HepG2 (cell line): ENCODE results near the gene SPG7. TPM values are rescaled to one million over a fixed set of nuclear protein-coding genes. Genes with fewer than 3 reads are reported as not detected.
A peak's percentile ranks its signal among the peaks of the same experiment; 100 is the strongest.

Experiments used
- ATAC-seq: fragments of 200-7000 bp; cut with Tn5 transposase; 3 replicates; pipeline ENCODE4 v1.9.1; 2020; ENCODE audit warnings: mild to moderate bottlenecking, moderate library complexity
- BruUV-seq: library from RNA; stranded (reverse); fragments of 400-500 nt; replicated peaks from 2 replicates; lab custom pipeline; 2021; lab: Mats Ljungman, UMichigan
- CTCF ChIA-PET: fragments of 300-600 bp; formaldehyde crosslinking; extraction: SDS; loops from one replicate; lab custom pipeline; 2021; ENCODE audit warnings: low total read pairs, inconsistent platforms, low intra/inter-chr PET ratio; lab: Yijun Ruan, JAX
- POLR2A ChIA-PET: fragments of 350-600 bp; sonication (Branson Sonifier 250); formaldehyde crosslinking; loops from one replicate; lab custom pipeline; 2020; ENCODE audit warnings: antibody characterized with exemption, inconsistent platforms; lab: Yijun Ruan, JAX
- DNase-seq: peaks from one replicate; pipeline ENCODE4 v3.0.0-alpha.2; 2015; ENCODE audit warnings: low spot score
- FAIRE-seq: peaks from 3 replicates; lab custom pipeline; 2011; peaks lifted over from hg19 to GRCh38; lab: Jason Lieb, UNC
- H2AFZ ChIP-seq: one replicate; pipeline ENCODE4 v1.6.1; 2011; ENCODE audit warnings: low read length, inconsistent platforms
- H3K27ac ChIP-seq: fragments of 300-600 bp; 3 replicates; pipeline ENCODE4 v1.8.0; 2011; ENCODE audit warnings: mixed run types, mild to moderate bottlenecking, mixed read lengths, low read length, inconsistent platforms; ENCODE audit not compliant: insufficient read depth; ENCODE audit errors: extremely low read length
- H3K27me3 ChIP-seq, 2 experiments: fragments of 200-600 bp in 1 of 2; 2 replicates in 1 of 2; 3 replicates in 1 of 2; pipeline versions ENCODE4 v1.6.0 to v1.8.0; 2011; ENCODE audit warnings: low read length in 2 of 2, mild to moderate bottlenecking in 2 of 2, moderate library complexity in 2 of 2, inconsistent platforms in 1 of 2; ENCODE audit not compliant: insufficient read depth in 2 of 2, control insufficient read depth in 1 of 2
- H3K36me3 ChIP-seq, 2 experiments: fragments of 200-600 bp in 1 of 2; replicated peaks in 1 of 2; 2 replicates in 1 of 2; 3 replicates in 1 of 2; pipeline versions ENCODE4 v1.5.1 to v1.8.0; 2011; ENCODE audit warnings: low read length in 2 of 2, inconsistent platforms in 1 of 2; ENCODE audit not compliant: insufficient read depth in 2 of 2, control insufficient read depth in 1 of 2
- H3K4me1 ChIP-seq: 2 replicates; pipeline ENCODE4 v1.5.1; 2012; ENCODE audit warnings: low read length, inconsistent platforms; ENCODE audit not compliant: insufficient read depth
- H3K4me2 ChIP-seq: 2 replicates; pipeline ENCODE4 v1.6.0; 2011; ENCODE audit warnings: low read depth, low read length, inconsistent platforms
- H3K4me3 ChIP-seq, 3 experiments: fragments of 200-600 bp in 1 of 3; sonication (generic), shearing (Covaris generic) in 1 of 3; replicated peaks in 1 of 3; 2 replicates each; pipeline ENCODE4 v1.5.1; 2011 to 2016; ENCODE audit warnings: low read length in 3 of 3, inconsistent platforms in 2 of 3, low read depth in 2 of 3, mild to moderate bottlenecking in 2 of 3, control low read depth in 1 of 3, mixed read lengths in 1 of 3; ENCODE audit not compliant: insufficient read depth in 1 of 3
- H3K79me2 ChIP-seq: one replicate; pipeline ENCODE4 v1.6.1; 2011; ENCODE audit warnings: low read length, inconsistent platforms; ENCODE audit not compliant: insufficient read depth
- H3K9ac ChIP-seq: 2 replicates; pipeline ENCODE4 v1.6.0; 2011; ENCODE audit warnings: mild to moderate bottlenecking, low read depth, low read length, inconsistent platforms; ENCODE audit not compliant: insufficient read depth
- H3K9me3 ChIP-seq: 2 replicates; pipeline ENCODE4 v1.5.1; 2012; ENCODE audit warnings: mild to moderate bottlenecking, low read length
- H4K20me1 ChIP-seq: 2 replicates; pipeline ENCODE4 v1.6.0; 2011; ENCODE audit warnings: inconsistent platforms, mild to moderate bottlenecking, low read length, moderate library complexity; ENCODE audit not compliant: insufficient read depth
- HMGXB4 ChIP-seq, 2 experiments: sonication (generic) in 1 of 2; formaldehyde crosslinking in 1 of 2; IDR thresholded peaks; 2 replicates each; pipeline versions ENCODE4 v1.4.0 to v1.6.1; 2018 to 2020; ENCODE audit warnings: missing genetic modification reagents in 2 of 2, borderline replicate concordance in 1 of 2, low read depth in 1 of 2, mild to moderate bottlenecking in 1 of 2, missing biosample characterization in 1 of 2
- KAT8 ChIP-seq: IDR thresholded peaks from 2 replicates; pipeline ENCODE4 v1.6.1; 2016; ENCODE audit warnings: missing genetic modification reagents, missing compliant biosample characterization
- NFIB ChIP-seq: sonication (generic); formaldehyde crosslinking; IDR thresholded peaks from 2 replicates; pipeline ENCODE4 v1.9.0; 2021; ENCODE audit warnings: missing genetic modification reagents, mild to moderate bottlenecking, borderline replicate concordance
- ZFP41 ChIP-seq: sonication (generic); formaldehyde crosslinking; IDR thresholded peaks from 2 replicates; pipeline ENCODE4 v1.4.0; 2020; ENCODE audit warnings: mild to moderate bottlenecking, missing genetic modification reagents, borderline replicate concordance
- ZNF547 ChIP-seq: sonication (generic); formaldehyde crosslinking; IDR thresholded peaks from 2 replicates; pipeline ENCODE4 v1.5.1; 2020; ENCODE audit warnings: mild to moderate bottlenecking, missing genetic modification reagents
- ZNF609 ChIP-seq: sonication (generic); formaldehyde crosslinking; IDR thresholded peaks from 2 replicates; pipeline ENCODE4 v1.4.0; 2020; ENCODE audit warnings: mild to moderate bottlenecking, missing genetic modification reagents, borderline replicate concordance
- ZNF768 ChIP-seq: sonication (generic); formaldehyde crosslinking; IDR thresholded peaks from 2 replicates; pipeline ENCODE4 v1.4.0; 2020; ENCODE audit warnings: missing genetic modification reagents
- ZNF839 ChIP-seq: sonication (generic); formaldehyde crosslinking; IDR thresholded peaks from 2 replicates; pipeline ENCODE4 v1.4.0; 2020; ENCODE audit warnings: missing genetic modification reagents, mild to moderate bottlenecking, borderline replicate concordance
- WGBS: methylation state at CpG from one replicate; pipeline ENCODE4 v1.1.6; 2017; ENCODE audit warnings: low lambda C conversion rate; 5-methylcytosine and 5-hydroxymethylcytosine counted together
- in situ Hi-C: cut with HindIII; loops from 2 replicates; pipeline ENCODE4 v1.10.0; 2017; ENCODE audit warnings: low pct_unique_long_range_greater_than_20kb; ENCODE audit not compliant: extremely low pct_ligation_motif_present
- intact Hi-C: fragments of 100-400 bp; cut with micrococcal nuclease; formaldehyde crosslinking; loops from one replicate; pipeline ENCODE4 v1.10.0; 2022; ENCODE audit not compliant: unreplicated experiment
- polyA plus RNA-seq, 8 experiments: library from polyadenylated mRNA; depleted of rRNA in 3 of 8; stranded (reverse) in 7 of 8; unstranded in 1 of 8; fragments of >200 nt; fragmentation: Illumina TruSeq in 4 of 8; extraction: Trizol in 4 of 8; gene quantifications; 2 replicates each; pipeline versions ENCODE4 v1.2.1 to v1.2.3, GENCODE V29; 2011 to 2016; ENCODE audit warnings: low read depth in 4 of 8, missing spikeins in 1 of 8, mixed read lengths in 1 of 8; ENCODE audit not compliant: insufficient read depth in 1 of 8
- total RNA-seq, 5 experiments: library from RNA; depleted of rRNA; stranded (reverse); fragments of >200 nt; fragmentation: Illumina TruSeq; extraction: Trizol; gene quantifications; 2 replicates each; pipeline ENCODE4 v1.2.3, GENCODE V29; 2016; ENCODE audit warnings: low read depth in 1 of 5

Gene SPG7
- total and polyA plus RNA-seq, 2 of the 13 experiments (the other 11 are each of a cell fraction or from before 2014, with no cell fraction given) = 66.0 to 136 TPM

- TF ChIP-seq HMGXB4 (CRISPR knock-in tag; IDR thresholded peaks at IDR 0.05; ENCODE audit: borderline replicate concordance in 1 of 2, low read depth in 1 of 2) = peak; percentile 45 to 71; a peak in 1 of 4 replicates
- TF ChIP-seq ZNF768 = peak; percentile 67; the same call in 1 of the 2 replicates
- 0 out of 2 replicates have a peak, but pooled peaks have one; percentile 17 for TF ChIP-seq KAT8 (CRISPR knock-in tag)
Measured at GRCh38 chr16:89599451-89599858, 91.3 kb downstream of the SPG7 start (continued).

- no peak overlapping the region for H3K4me2 ChIP-seq
- in situ Hi-C loops = loop anchor here (5.0 kb wide), 1 partner anchor 42 kb away; no protein-coding TSS in a partner anchor
- 73% methylated on average over 8 of the region's 10 CpGs for WGBS
- H3K4me1 ChIP-seq = peaks cover 21% of the 10 kb centered on the region; the same call in 1 of the 2 replicates
- H3K9me3 ChIP-seq = no peaks in the 10 kb centered on the region
- intact Hi-C loops = loop anchor here (1.0 kb wide), 1 partner anchor 41 kb away; no protein-coding TSS in a partner anchor
- no peaks in the 10 kb centered on the region for H3K79me2 ChIP-seq
- H3K4me3 ChIP-seq = no peak overlapping the region
- BruUV-seq = no TSS peak
- H3K9ac ChIP-seq = no peak overlapping the region
- peaks cover 13 to 30% of the 10 kb centered on the region in 2 experiments; a peak in 4 of 5 replicates for H3K27me3 ChIP-seq
- H2AFZ ChIP-seq = no peak overlapping the region
- DNase-seq (no peak), ATAC-seq (no peak), FAIRE-seq (no peak)
- no peaks in the 10 kb centered on the region for H4K20me1 ChIP-seq
- no peak overlapping the region for H3K27ac ChIP-seq
- POLR2A ChIA-PET = interaction anchor here (1.4 kb wide), 1 partner anchor 18 kb away, joined by 6 read pairs; no protein-coding TSS in a partner anchor
- H3K36me3 ChIP-seq = no peaks in the 10 kb centered on the region
- TF ChIP-seq ZNF839 (no peak), NFIB (0 out of 2 replicates have a peak, but pooled peaks have one; percentile 55), ZNF609 (CRISPR knock-in tag) (peak; percentile 7; the same call in 1 of the 2 replicates), ZFP41 (CRISPR knock-in tag) (no peak), ZNF547 (CRISPR knock-in tag) (no peak)
- CTCF ChIA-PET = interaction anchor here (1.4 kb wide), 1 partner anchor 41 kb away, joined by 16 read pairs; no protein-coding TSS in a partner anchor
Measured at GRCh38 chr16:89599902-89600301, 91.7 kb downstream of the SPG7 start.
